DMS 273 (cell line): ENCODE measurements around the gene IL1B.

ENCODE experiments used
- DNase-seq: peaks from one replicate; lab custom pipeline; 2025; ENCODE audit not compliant: unreplicated experiment; lab: John Stamatoyannopoulos, UW

IL1B gene

GRCh38 chr2:112811276-112811831 is 25.2 kb downstream of the IL1B start:
- DNase-seq = no peak

GRCh38 chr2:112809112-112809511 is 27.5 kb downstream of the IL1B start:
- no peak for DNase-seq

- DNase-seq = no peak
Measured at GRCh38 chr2:112807233-112807807, 29.3 kb downstream of the IL1B start.

GRCh38 chr2:112805542-112805941 is 31.0 kb downstream of the IL1B start:
- no peak for DNase-seq

- DNase-seq = no peak
Measured at GRCh38 chr2:112803691-112804521, 32.7 kb downstream of the IL1B start.

GRCh38 chr2:112800881-112801583 is 35.5 kb downstream of the IL1B start:
- DNase-seq = no peak

- no peak for DNase-seq
Measured at GRCh38 chr2:112798979-112799975, 37.3 kb downstream of the IL1B start.

GRCh38 chr2:112796486-112796885 is 40.1 kb downstream of the IL1B start:
- no peak for DNase-seq

GRCh38 chr2:112795774-112796173 is 40.8 kb downstream of the IL1B start:
- no peak for DNase-seq

- DNase-seq = no peak
Measured at GRCh38 chr2:112794841-112795240, 41.7 kb downstream of the IL1B start.

- no peak for DNase-seq
Measured at GRCh38 chr2:112794131-112794733, 42.3 kb downstream of the IL1B start.

- no peak for DNase-seq
Measured at GRCh38 chr2:112793449-112793978, 43.1 kb downstream of the IL1B start.

- DNase-seq = no peak
Measured at GRCh38 chr2:112792419-112792818, 44.2 kb downstream of the IL1B start.

GRCh38 chr2:112791693-112792230 is 44.8 kb downstream of the IL1B start:
- no peak for DNase-seq

- DNase-seq = no peak
Measured at GRCh38 chr2:112791019-112791418, 45.6 kb downstream of the IL1B start.

GRCh38 chr2:112790305-112790704 is 46.3 kb downstream of the IL1B start:
- DNase-seq = no peak

GRCh38 chr2:112789186-112789585 is 47.4 kb downstream of the IL1B start:
- no peak for DNase-seq

GRCh38 chr2:112788653-112789052 is 47.9 kb downstream of the IL1B start:
- DNase-seq = no peak

GRCh38 chr2:112787729-112788393 is 48.7 kb downstream of the IL1B start:
- DNase-seq = no peak
